CD4-positive, alpha-beta T cell treated with Interleukin-15 for 4 hours (primary cell): ENCODE results near the gene ZNHIT3.
"Not testable (repeated sequence)": the region's sequence is repeated elsewhere in the genome, so short reads cannot be mapped to it uniquely, and the experiment has no call there.

Experiments used
- DNase-seq: peaks from one replicate; pipeline ENCODE4 v3.0.0-alpha.2; 2020; ENCODE audit warnings: low spot score

The ZNHIT3 gene

GRCh38 chr17:36484021-36484420 is 2.5 kb upstream of the ZNHIT3 start:
- DNase-seq: not testable (repeated sequence)

- DNase-seq: no peak
Observed at GRCh38 chr17:36485027-36485426, 1.5 kb upstream of the ZNHIT3 start.

GRCh38 chr17:36485805-36486203 is 677 bp upstream of the ZNHIT3 start:
- no peak for DNase-seq

- DNase-seq: no peak
Observed at GRCh38 chr17:36493956-36494355, 7.5 kb downstream of the ZNHIT3 start.

- DNase-seq: no peak
Observed at GRCh38 chr17:36494674-36495073, 8.2 kb downstream of the ZNHIT3 start.

GRCh38 chr17:36495076-36495578 is 8.6 kb downstream of the ZNHIT3 start:
- DNase-seq: no peak

- no peak for DNase-seq
Observed at GRCh38 chr17:36496018-36496789, 9.7 kb downstream of the ZNHIT3 start.

GRCh38 chr17:36498155-36498554 is 11.7 kb downstream of the ZNHIT3 start:
- DNase-seq: no peak

- no peak for DNase-seq
Observed at GRCh38 chr17:36498560-36499300, 12.2 kb downstream of the ZNHIT3 start.

- no peak for DNase-seq
Observed at GRCh38 chr17:36500745-36501225, 14.3 kb downstream of the ZNHIT3 start.

- no peak for DNase-seq
Observed at GRCh38 chr17:36501351-36501750, 14.9 kb downstream of the ZNHIT3 start.

GRCh38 chr17:36501963-36502362 is 15.5 kb downstream of the ZNHIT3 start:
- no peak for DNase-seq

GRCh38 chr17:36503456-36504155 is 17.1 kb downstream of the ZNHIT3 start:
- DNase-seq: no peak

GRCh38 chr17:36504156-36504545 is 17.7 kb downstream of the ZNHIT3 start:
- DNase-seq: no peak

- DNase-seq: no peak
Observed at GRCh38 chr17:36505171-36505570, 18.7 kb downstream of the ZNHIT3 start.

- DNase-seq: no peak
Observed at GRCh38 chr17:36506249-36506826, 19.9 kb downstream of the ZNHIT3 start.

- DNase-seq: no peak
Observed at GRCh38 chr17:36506831-36507230, 20.4 kb downstream of the ZNHIT3 start.

- no peak for DNase-seq
Observed at GRCh38 chr17:36507266-36507665, 20.8 kb downstream of the ZNHIT3 start.

- not testable (repeated sequence) for DNase-seq
Observed at GRCh38 chr17:36508439-36508838, 22.0 kb downstream of the ZNHIT3 start.

- DNase-seq: no peak
Observed at GRCh38 chr17:36509272-36509985, 22.9 kb downstream of the ZNHIT3 start.

- DNase-seq: no peak
Observed at GRCh38 chr17:36510636-36511035, 24.2 kb downstream of the ZNHIT3 start.
